ENCODE results near the gene IFNL1. TPM values are rescaled to one million over a fixed set of nuclear protein-coding genes. Genes with fewer than 3 reads are reported as not detected.
"Not testable (repeated sequence)": the region's sequence is repeated elsewhere in the genome, so short reads cannot be mapped to it uniquely, and the experiment has no call there.

Gene IFNL1
- total RNA-seq, 1 donor from 2014 or later, result not detected

GRCh38 chr19:39270036-39270871 lies 26.0 kb upstream of the IFNL1 start:
- intact Hi-C loops (cut with micrococcal nuclease), result no loop called here

- intact Hi-C loops (cut with micrococcal nuclease), result not testable (repeated sequence)
Measured at GRCh38 chr19:39273859-39274258, 22.3 kb upstream of the IFNL1 start.

GRCh38 chr19:39275578-39275977 lies 20.6 kb upstream of the IFNL1 start:
- intact Hi-C loops (cut with micrococcal nuclease), result no loop called here

GRCh38 chr19:39276740-39277139 lies 19.5 kb upstream of the IFNL1 start:
- intact Hi-C loops (cut with micrococcal nuclease), result no loop called here

- intact Hi-C loops (cut with micrococcal nuclease), result no loop called here
Measured at GRCh38 chr19:39277598-39277997, 18.6 kb upstream of the IFNL1 start.

GRCh38 chr19:39282021-39282420 lies 14.2 kb upstream of the IFNL1 start:
- intact Hi-C loops (cut with micrococcal nuclease), result no loop called here

- intact Hi-C loops (cut with micrococcal nuclease), result no loop called here
Measured at GRCh38 chr19:39284032-39284431, 12.2 kb upstream of the IFNL1 start.

- intact Hi-C loops (cut with micrococcal nuclease), result no loop called here
Measured at GRCh38 chr19:39293394-39293793, 2.8 kb upstream of the IFNL1 start.

- intact Hi-C loops (cut with micrococcal nuclease), result no loop called here
Measured at GRCh38 chr19:39296906-39297305, 699 bp downstream of the IFNL1 start.

DNA sequence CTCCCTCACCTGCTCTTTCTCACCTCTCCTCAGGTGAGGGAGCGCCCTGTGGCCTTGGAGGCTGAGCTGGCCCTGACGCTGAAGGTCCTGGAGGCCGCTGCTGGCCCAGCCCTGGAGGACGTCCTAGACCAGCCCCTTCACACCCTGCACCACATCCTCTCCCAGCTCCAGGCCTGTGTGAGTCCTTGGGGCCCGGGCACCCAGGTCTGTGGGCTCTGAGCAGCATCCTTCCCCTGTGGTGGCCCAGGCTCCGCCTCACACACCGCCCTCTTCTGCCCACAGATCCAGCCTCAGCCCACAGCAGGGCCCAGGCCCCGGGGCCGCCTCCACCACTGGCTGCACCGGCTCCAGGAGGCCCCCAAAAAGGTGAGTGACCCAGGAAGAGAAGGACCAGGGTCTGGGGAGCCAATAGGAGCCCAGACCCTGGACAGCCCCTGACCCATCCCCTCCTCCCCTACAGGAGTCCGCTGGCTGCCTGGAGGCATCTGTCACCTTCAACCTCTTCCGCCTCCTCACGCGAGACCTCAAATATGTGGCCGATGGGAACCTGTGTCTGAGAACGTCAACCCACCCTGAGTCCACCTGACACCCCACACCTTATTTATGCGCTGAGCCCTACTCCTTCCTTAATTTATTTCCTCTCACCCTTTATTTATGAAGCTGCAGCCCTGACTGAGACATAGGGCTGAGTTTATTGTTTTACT lies 1.9 kb downstream of the IFNL1 start:
- intact Hi-C loops (cut with micrococcal nuclease), result loop anchor here (2.0 kb wide), 1 partner anchor 37 kb away; no protein-coding TSS in a partner anchor

- intact Hi-C loops (cut with micrococcal nuclease), result loop anchor here (2.0 kb wide), 1 partner anchor 35 kb away; no protein-coding TSS in a partner anchor
Measured at GRCh38 chr19:39299404-39299803, 3.2 kb downstream of the IFNL1 start.

DNA sequence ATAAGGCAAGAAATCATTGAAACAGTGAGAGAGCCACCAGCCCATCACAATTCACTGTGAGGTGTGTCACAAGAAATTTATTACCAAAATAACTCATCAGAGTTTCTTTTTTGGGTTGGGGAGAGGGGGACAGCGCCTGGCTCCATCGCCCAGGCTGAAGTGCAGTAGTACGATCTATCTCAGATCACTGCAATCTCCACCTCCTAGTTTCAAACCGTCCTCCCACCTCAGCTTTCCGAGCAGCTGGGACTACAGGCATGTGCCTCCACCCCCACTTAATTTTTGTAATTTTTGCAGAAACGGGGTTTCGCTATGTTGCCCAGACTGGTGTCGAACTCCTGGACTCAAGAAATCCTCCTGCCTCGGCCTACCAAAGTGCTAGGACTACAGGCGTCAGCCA lies 3.6 kb downstream of the IFNL1 start:
- intact Hi-C loops (cut with micrococcal nuclease), result loop anchor here (2.0 kb wide), 1 partner anchor 35 kb away; no protein-coding TSS in a partner anchor

- intact Hi-C loops (cut with micrococcal nuclease), result no loop called here
Measured at GRCh38 chr19:39301021-39301420, 4.8 kb downstream of the IFNL1 start.

- intact Hi-C loops (cut with micrococcal nuclease), result no loop called here
Measured at GRCh38 chr19:39301562-39301961, 5.4 kb downstream of the IFNL1 start.

DNA sequence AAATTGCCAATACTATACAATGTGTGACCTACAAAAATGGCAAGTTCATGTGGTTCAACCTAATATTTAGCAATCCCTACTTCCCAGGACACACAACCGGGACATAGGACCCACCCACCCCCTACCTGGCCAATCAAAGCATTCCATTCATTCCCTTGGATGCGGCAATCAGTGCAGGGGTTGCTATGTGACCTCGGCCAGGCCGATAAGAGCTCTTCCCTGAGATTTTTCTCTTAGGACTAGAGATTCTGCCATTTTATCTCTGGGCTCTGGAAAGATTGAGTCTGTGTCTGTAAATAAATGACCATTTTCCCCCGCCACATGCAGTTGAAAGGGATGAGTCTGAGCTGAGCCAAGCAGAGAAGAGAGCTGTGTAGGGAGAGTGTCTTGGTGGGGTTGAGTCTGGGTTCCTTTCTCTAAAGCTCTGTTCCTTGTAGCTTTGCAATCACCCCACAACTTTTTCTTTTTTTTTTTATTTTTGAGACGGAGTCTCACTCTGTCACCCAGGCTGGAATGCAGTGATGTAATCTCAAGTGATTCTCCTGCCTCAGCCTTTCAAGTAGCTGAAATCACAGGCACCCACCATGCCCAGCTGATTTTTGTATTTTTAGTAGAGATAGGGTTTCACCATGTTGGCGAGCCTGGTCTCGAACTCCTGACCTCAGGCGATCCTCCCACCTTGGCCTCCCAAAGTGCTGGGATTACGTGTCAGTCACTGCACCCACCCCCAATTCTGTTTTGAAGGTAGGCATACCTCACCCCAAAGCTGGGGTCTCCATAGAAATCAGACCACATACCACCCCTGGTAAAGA lies 7.4 kb downstream of the IFNL1 start:
- intact Hi-C loops (cut with micrococcal nuclease), result no loop called here

DNA sequence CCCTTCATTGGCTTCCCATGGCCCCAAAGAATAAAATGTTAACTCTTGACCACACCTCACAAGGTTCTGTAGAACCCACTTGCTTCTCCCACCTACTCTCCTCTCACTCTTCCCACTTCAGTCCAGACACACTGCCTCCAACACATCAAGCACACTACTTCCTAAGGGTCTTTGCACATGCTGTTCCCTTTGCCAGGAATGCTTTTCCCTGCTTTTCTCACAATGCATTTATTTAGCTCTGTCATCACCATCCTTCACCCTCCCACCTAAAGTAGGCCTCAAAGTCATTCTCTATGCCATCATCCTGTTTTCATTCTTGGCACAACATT lies 7.9 kb downstream of the IFNL1 start:
- intact Hi-C loops (cut with micrococcal nuclease), result no loop called here

DNA sequence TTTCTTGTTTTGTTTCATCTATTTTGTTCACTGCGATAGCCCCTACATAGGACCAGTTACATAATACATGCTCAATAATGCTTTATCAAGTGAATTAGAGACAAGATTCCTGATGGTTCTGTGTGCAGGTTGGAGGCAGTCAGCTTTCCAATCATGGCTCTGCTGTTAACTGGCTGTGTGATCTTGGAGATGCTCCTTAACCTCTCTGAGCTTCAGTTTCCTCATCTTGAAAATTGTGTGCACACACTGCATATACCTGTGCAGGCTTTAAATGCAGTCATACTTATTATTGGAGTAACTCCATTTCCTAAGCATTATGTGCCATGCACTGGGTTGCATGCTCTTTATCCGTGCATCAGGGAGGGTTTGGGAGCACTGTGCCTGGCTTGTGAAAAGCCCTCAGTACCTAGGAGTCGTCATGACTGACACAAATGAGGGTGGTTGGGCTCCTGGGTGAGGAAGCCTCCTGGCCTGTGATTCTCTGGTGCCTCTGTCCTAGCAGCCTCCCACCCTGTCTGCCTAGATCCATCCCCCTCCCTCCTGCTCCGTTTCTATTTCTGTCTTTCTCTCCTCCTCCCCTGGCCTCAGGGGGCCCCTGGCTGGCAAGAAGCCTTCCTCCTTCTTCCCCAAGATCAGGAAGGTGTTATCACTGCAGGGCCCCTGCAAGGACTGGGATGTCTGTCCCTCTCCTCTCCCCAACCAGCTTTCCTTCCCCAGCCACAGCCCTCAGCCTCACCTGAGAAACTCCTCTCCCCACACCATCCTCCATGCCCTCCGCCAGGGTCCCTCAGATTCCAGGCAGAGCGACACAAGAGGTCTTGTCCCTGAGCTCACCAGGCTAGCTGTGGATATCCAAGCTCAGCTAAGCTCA lies 8.7 kb downstream of the IFNL1 start:
- intact Hi-C loops (cut with micrococcal nuclease), result no loop called here

- intact Hi-C loops (cut with micrococcal nuclease), result no loop called here
Measured at GRCh38 chr19:39306075-39306474, 9.9 kb downstream of the IFNL1 start.

DNA sequence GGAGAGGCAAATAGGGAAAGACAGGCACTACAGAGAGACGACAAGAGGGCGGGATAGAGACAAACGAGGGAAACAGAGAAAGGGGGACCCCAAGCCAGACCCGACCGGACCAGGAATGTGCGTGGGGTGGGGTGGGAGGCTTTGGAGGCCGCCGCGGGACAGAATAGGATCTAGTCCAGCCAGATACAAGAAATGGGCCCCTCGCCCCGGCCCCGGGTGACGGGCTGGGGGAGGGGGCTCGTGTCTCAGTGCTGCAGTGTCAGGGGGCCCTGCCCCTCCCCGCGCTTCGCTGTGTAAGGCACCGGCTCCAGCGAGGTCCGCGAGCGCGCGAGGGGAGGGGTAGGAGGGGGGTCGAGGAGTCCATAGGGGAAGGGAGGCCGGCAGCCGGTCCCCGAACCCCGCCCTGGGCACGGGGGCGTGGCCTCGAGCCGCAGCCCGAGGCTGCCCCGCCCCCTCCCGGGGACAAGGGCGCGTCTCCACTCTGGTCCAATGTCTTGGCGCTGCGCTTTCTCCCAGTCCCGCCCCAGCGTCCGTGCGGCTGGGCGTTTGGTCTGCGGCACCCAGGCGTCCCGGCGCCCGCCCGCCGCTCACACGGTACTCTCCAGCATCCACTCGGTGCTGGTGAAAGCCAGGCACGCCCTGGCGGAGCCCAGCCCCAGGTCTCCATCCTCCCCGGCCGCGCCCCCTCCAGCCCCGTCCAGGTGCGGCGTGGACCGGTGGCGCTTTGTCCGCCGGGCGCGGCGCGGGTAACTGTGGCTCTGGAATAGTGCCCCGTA lies 11.0 kb downstream of the IFNL1 start:
- intact Hi-C loops (cut with micrococcal nuclease), result no loop called here

Data from T-helper 1 cell treated with Interleukin-12 subunit alpha and Interleukin-12 subunit beta and Interleukin-4 antibody, amounts not matched to agents 30 ng/mL and 1 ng/mL, for 36 hours (primary cell).